ENCODE data around the gene ZYG11B. TPM values are rescaled to one million over a fixed set of nuclear protein-coding genes. Genes with fewer than 3 reads are reported as not detected.
A peak's percentile ranks its signal among the peaks of the same experiment; 100 is the strongest.

The ZYG11B gene
- total and polyA plus RNA-seq, 9 of the 15 experiments (the other 6 are each of a cell fraction or from before 2014, with no cell fraction given): 4.9 to 22.2 (median 12.2) TPM

DNA sequence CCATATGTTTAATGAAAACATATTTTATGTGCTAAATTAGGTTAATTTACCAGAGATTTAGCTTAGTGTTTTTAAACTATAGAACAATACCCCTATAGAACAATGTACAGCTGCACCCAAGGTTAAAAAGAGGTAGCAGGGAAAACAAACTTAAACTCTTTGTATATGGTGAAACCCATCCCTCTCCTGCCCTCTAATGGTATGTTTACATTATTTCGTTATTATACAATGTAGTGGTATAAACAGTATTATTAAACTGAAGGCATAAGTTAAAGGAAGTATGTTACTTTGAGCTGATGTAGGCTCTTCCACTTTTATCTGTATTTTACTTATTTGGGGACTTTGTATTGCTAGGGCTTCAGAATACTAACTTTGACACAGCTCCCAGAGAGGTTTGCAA, 99.6 kb downstream of the ZYG11B start:
- Histone ChIP-seq H3K9ac (ENCODE audit: insufficient read depth in 1 of 2, low read depth in 2 of 2, low read length in 2 of 2) (no peak overlapping the region), H3K27ac (ENCODE audit: extremely low read depth, low read depth, low read length) (no peak overlapping the region), H3K9me1 (ENCODE audit: control insufficient read depth, insufficient read depth, low read length) (no peaks in the 10 kb centered on the region), H4K20me1 (replicated peaks; ENCODE audit: control insufficient read depth, insufficient read depth, low read length) (no peaks in the 10 kb centered on the region), H3K4me1 (replicated peaks in 1 of 2; ENCODE audit: control insufficient read depth in 2 of 2, insufficient read depth in 2 of 2, low read length in 2 of 2) (no peaks in the 10 kb centered on the region), H3K79me2 (ENCODE audit: control insufficient read depth, insufficient read depth, low read length) (no peaks in the 10 kb centered on the region), H2AFZ (ENCODE audit: low read depth, low read length) (no peak overlapping the region), H3K36me3 (ENCODE audit: control insufficient read depth, insufficient read depth, low read length) (peaks cover 10% of the 10 kb centered on the region; the same call in 2 of the 3 replicates), H3K27me3 (ENCODE audit: control insufficient read depth in 2 of 2, insufficient read depth in 2 of 2, low read length in 2 of 2) (no peaks in the 10 kb centered on the region), H3K4me2 (ENCODE audit: insufficient read depth, low read length) (no peak overlapping the region), H3K9me3 (replicated peaks; ENCODE audit: control insufficient read depth, insufficient read depth, low read depth, low read length) (no peaks in the 10 kb centered on the region), H3K4me3 (no peak overlapping the region)
- no TSS peak for BruUV-seq (replicated peaks)
- in situ Hi-C loops (cut with MboI) (no loop called here), intact Hi-C loops (cut with micrococcal nuclease) (loop anchor here (1.0 kb wide), 1 partner anchor 125 kb away; no protein-coding TSS in a partner anchor)
- FAIRE-seq: no peak
- peak; percentile 77 for ATAC-seq
- 4% methylated on average over 1 of the region's 1 CpG for WGBS (ENCODE audit: insufficient coverage, low coverage, missing lambda C conversion rate)
- ChIA-PET POLR2A (interaction anchor here (0.6 kb wide), 1 partner anchor 29 kb away, joined by 3 read pairs; no protein-coding TSS in a partner anchor), CTCF (ENCODE audit: low intra/inter-chr PET ratio) (interaction anchor here (1.0 kb wide), 1 partner anchor 128 kb away, joined by 3 read pairs; the partner anchor contains the start of gene COA7)
- peak in 1 of 4 experiments; percentile 25 for DNase-seq (ENCODE audit: extremely low read depth in 1 of 4, low spot score in 3 of 4)
- TF ChIP-seq, protein P1, sequence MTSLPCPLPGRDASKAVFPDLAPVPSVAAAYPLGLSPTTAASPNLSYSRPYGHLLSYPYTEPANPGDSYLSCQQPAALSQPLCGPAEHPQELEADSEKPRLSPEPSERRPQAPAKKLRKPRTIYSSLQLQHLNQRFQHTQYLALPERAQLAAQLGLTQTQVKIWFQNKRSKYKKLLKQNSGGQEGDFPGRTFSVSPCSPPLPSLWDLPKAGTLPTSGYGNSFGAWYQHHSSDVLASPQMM (CRISPR knock-in tag; IDR thresholded peaks at IDR 0.05): no peak
- TF ChIP-seq FOXA3 (CRISPR knock-in tag; conservative IDR thresholded peaks at IDR 0.05 in 1 of 2, IDR thresholded peaks at IDR 0.05 in 1 of 2): 0 out of 4 replicates have a peak, but pooled peaks of 1 of the 2 experiments have one; percentile 13
- no peak for TF ChIP-seq ZNF696 (CRISPR knock-in tag; conservative IDR thresholded peaks at IDR 0.05)
- TF ChIP-seq NCOA2 (IDR thresholded peaks at IDR 0.05; ENCODE audit: partially characterized antibody in 2 of 2): peak in 1 of 2 experiments; percentile 9
- TF ChIP-seq, protein P2, sequence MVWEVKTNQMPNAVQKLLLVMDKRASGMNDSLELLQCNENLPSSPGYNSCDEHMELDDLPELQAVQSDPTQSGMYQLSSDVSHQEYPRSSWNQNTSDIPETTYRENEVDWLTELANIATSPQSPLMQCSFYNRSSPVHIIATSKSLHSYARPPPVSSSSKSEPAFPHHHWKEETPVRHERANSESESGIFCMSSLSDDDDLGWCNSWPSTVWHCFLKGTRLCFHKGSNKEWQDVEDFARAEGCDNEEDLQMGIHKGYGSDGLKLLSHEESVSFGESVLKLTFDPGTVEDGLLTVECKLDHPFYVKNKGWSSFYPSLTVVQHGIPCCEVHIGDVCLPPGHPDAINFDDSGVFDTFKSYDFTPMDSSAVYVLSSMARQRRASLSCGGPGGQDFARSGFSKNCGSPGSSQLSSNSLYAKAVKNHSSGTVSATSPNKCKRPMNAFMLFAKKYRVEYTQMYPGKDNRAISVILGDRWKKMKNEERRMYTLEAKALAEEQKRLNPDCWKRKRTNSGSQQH (CRISPR knock-in tag; IDR thresholded peaks at IDR 0.05): no peak
- TF ChIP-seq ZNF347 (CRISPR knock-in tag; IDR thresholded peaks at IDR 0.05; ENCODE audit: low read depth): no peak
- peak in 1 of 2 experiments; percentile 39; a peak in 1 of 4 replicates for TF ChIP-seq FOXK2 (conservative IDR thresholded peaks at IDR 0.05 in 1 of 2, IDR thresholded peaks at IDR 0.05 in 1 of 2; ENCODE audit: low read depth in 2 of 2)
- TF ChIP-seq GATAD2B (IDR thresholded peaks at IDR 0.05; ENCODE audit: borderline replicate concordance): 0 out of 2 replicates have a peak, but pooled peaks have one; percentile 34
- no peak for TF ChIP-seq ZNF668 (CRISPR knock-in tag; IDR thresholded peaks at IDR 0.05)
- no peak for TF ChIP-seq IFI16 (CRISPR knock-in tag; IDR thresholded peaks at IDR 0.05)
- TF ChIP-seq, protein P3, sequence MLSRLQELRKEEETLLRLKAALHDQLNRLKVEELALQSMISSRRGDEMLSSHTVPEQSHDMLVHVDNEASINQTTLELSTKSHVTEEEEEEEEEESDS (CRISPR knock-in tag; IDR thresholded peaks at IDR 0.05): no peak
- TF ChIP-seq CSDE1 (IDR thresholded peaks at IDR 0.05): peak in 1 of 2 experiments; percentile 12; a peak in 1 of 4 replicates
- no peak for TF ChIP-seq ZBED1 (IDR thresholded peaks at IDR 0.05)
- TF ChIP-seq PYGO2 (tag; IDR thresholded peaks at IDR 0.05): no peak
- TF ChIP-seq, protein P4, sequence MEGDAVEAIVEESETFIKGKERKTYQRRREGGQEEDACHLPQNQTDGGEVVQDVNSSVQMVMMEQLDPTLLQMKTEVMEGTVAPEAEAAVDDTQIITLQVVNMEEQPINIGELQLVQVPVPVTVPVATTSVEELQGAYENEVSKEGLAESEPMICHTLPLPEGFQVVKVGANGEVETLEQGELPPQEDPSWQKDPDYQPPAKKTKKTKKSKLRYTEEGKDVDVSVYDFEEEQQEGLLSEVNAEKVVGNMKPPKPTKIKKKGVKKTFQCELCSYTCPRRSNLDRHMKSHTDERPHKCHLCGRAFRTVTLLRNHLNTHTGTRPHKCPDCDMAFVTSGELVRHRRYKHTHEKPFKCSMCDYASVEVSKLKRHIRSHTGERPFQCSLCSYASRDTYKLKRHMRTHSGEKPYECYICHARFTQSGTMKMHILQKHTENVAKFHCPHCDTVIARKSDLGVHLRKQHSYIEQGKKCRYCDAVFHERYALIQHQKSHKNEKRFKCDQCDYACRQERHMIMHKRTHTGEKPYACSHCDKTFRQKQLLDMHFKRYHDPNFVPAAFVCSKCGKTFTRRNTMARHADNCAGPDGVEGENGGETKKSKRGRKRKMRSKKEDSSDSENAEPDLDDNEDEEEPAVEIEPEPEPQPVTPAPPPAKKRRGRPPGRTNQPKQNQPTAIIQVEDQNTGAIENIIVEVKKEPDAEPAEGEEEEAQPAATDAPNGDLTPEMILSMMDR (IDR thresholded peaks at IDR 0.05 in 2 of 3, conservative IDR thresholded peaks at IDR 0.05 in 1 of 3; ENCODE audit: insufficient read depth in 2 of 3, low read depth in 1 of 3, low read length in 3 of 3): peak; percentile 21 to 66 (median 48); a peak in 5 of 6 replicates
- peak; percentile 47 to 70 for TF ChIP-seq RAD21 (CRISPR knock-in tag; conservative IDR thresholded peaks at IDR 0.05 in 1 of 2, IDR thresholded peaks at IDR 0.05 in 1 of 2)

All from K562 (cell line).